ENCODE measurements around the gene METTL1.
"Not testable (repeated sequence)": the region's sequence is repeated elsewhere in the genome, so short reads cannot be mapped to it uniquely, and the experiment has no call there.

Gene METTL1

DNA sequence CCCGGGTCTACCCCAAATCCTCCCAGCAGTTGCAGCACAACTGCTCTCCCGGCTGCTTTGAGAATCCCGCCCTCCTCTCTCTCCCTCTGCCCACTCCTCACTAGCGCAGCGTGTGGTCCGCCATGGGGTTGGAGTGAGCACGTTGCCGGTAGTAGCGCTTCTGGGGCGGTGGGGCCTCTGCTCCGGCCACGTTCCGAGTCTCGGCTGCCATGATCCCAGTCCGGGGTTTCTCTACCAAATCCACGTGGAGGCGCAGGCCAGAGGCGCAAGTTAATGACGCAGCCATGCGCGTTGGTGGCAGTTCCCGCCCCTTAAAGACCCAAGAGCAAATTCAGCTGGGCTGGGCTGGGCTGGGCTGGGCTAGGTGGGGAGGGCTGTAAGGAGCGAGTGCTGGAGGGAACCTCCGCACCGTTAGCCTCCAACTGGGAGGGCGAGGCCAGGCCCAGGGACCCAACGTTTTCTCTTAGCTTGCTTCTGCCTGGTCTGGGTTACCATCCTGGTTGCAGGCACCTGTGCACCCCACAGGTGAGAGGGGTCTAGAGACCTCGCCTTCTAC lies at the start of gene METTL1:
Gene METTL1, minus strand, starts transcription at position 233 of the 556 bp plus-strand sequence. Its CDS starts 22 bp downstream, at position 211.
- peak; percentile 57 to 98 (median 91) for DNase-seq

- DNase-seq, result not testable (repeated sequence)
Observed at GRCh38 chr12:57821015-57821414, 49.1 kb upstream of the METTL1 start.

DNA sequence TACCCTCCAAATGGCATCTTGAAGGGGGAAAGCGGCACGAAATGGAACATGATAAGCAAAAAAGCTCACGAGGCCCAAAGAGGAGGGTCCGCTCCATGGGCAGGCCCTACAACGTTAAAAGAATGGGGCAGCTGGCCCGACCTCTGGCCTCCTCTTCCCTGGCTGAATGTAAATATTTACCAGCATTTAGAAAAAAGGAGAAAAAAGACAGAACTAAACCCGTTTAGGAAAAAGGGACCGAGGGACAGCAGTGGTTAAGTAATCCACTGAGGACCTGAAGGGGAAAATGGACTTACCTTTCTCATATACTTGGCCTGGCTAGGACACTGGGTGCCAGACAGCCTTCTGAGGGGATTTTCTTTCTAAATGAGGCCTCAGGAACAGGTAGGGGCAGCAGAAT lies 48.2 kb upstream of the METTL1 start:
- not testable (repeated sequence) for DNase-seq

DNA sequence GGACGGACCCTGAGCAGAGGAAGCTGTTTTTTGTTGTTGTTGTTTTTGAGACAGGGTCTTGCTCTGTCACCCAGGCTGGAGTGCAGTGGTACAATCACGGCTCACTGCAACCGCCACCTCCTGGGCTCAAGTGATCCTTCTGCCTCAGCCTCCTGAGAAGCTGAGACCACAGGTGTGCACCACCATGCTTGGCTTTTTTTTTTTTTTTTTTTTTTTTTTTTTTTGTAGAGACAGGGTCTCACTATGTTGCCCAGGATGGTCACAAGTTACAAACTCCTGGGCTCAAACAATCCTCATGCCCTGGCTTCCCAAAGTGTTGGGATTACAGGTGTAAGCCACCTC lies 46.1 kb upstream of the METTL1 start:
- not testable (repeated sequence) for DNase-seq

DNA sequence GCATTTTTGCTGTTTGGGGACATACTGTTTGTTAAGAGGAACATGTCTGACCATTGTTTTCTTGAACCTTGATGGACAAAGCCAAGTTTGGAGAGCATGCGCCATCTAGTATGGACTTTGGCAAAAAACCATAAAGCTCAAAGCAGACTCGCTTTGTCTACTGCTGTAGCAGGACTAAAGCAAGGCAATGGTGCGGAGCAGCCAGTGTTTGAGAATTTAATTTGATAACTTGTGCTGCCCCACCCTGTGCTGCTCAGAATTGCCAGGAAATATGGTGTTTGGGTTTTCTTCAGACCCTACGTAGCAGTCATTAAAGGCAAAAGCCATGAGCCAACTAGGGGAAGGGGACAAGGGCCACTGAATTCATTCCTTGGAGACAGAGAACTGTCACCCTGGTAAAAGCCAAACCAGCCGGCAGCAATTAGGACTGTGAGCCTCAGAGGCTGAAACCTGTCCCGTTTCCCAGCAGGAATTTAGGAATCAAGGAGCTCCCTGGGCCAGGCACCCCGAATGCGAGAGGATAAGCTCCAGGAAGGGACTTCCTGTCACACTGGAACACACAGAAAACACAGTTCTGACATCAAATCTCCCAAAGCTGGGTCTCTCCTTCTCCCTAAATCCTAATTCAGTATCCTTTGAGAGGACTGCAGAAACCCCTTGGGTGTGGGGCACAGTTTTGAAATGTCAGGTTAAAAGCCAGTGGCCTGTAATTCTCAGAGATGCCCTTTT lies 45.5 kb upstream of the METTL1 start:
- no peak for DNase-seq

GRCh38 chr12:57816855-57817151 lies 44.9 kb upstream of the METTL1 start:
- DNase-seq, result no peak

DNA sequence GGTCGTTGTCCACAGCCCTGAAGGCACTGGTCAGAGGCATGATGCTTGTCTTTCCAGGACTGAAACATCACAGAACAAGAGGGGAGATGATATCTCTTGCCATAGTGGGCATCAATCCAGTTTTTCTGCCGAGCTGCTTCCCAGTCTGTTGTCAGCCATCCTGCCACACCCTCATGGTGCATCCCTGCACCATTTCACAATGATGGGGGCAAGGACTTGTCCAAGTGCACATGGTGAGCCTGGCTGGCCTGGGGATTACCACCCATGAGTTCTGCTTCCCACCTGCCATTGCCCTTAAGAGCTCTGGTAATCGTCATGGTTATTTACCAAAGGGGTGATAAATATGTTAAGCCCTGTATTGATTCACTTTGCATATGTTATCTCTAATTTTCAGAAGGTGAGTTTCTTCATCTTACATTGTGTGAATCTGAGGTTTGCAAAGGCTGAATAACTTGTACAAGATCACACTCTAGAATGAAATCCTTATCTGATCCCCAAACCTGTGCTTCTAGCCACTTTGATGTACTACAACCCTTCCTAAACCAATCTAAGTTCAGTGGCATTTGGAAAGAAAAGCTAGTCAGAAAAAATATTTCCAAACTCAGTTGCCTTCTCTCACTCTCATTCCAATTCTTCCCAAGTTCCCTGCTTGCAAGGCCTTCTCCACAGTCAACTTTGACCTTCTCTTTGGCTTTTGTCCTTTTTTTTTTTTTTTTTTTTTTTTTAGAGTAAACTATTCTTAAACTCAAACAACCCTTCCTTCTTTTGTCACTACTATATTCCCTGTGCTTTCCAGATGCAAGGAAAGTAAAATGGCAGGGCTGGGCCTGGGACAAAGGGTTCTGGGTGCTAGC lies 44.3 kb upstream of the METTL1 start:
- no peak for DNase-seq

GRCh38 chr12:57815177-57816000 lies 43.5 kb upstream of the METTL1 start:
- no peak for DNase-seq

DNA sequence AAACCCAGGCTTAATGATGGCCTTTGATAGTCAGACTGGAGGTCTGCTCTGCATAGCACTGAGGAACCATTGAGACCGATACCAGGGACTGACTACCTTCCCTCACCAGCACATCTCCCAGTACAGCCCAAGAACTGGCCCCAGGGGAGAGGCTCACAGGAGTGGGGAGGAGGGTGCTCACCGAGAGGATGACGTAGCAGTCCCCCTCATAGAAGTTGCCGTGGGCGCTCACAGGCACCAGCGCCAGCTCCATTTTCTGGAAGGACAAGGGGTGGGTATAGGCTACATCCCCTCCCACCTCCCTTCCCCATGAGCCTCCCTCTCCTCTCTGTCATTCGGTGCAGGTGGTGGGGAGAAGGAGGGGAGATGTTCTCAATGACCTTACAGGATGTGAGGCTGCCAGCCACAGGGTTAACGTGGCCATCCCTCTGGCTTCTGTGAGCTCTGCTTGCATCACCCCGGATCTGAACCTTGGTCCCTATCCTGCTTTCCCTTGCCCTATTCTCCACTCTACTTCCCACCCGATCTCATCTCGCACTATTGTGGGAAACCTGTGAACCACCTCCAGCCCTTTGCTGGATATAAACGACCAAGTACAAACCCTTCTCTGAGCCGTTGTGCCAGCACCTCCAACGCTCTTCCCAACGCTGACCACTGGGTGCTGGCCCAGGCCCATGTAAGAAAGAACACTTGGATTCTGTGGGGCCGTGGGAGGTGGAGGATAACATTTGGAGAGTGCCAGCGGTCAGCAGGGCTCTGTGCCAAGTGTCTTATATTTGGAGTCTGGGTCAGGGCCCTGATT lies 42.3 kb upstream of the METTL1 start:
- no peak for DNase-seq

DNA sequence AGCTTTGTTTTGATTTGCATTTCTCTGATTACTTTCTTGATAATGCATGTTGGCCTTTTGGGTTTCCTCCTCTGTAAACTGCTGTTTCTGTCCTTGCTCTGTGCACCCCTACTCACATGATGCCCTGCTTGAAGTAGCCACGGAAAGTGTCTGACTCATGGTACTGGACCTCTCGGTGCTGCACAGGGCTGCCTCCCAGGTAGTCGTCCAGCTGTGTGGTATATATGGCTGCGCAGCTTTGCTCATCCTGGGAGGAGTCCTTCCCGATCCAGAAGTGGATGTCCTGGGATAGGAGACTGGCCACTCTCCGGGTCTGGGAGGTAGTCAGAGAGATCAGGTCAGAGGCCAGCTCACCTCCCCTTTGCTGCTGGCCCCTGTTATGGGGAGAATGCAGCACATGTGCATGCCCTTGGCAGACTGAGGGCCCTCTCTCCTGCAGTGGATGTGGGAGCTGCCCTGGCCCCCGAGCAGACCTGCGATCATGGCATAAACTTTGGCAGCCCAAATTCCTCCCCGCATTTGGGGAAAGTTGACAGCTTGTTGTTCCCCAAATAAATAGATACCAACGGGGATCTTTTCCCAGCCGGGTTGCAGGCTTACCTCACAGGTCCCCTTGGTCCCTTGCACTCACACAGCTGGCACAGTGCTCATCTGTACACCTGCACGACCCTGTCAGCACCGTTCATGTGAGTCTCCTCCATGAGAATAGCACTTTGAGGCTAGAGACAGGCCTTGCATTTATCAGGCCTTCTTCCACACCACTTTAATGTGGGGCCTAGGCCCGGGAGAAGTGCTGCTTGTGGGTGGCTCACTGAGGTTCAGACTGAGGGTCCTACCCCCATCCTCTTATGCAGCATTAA lies 41.4 kb upstream of the METTL1 start:
- no peak for DNase-seq

DNA sequence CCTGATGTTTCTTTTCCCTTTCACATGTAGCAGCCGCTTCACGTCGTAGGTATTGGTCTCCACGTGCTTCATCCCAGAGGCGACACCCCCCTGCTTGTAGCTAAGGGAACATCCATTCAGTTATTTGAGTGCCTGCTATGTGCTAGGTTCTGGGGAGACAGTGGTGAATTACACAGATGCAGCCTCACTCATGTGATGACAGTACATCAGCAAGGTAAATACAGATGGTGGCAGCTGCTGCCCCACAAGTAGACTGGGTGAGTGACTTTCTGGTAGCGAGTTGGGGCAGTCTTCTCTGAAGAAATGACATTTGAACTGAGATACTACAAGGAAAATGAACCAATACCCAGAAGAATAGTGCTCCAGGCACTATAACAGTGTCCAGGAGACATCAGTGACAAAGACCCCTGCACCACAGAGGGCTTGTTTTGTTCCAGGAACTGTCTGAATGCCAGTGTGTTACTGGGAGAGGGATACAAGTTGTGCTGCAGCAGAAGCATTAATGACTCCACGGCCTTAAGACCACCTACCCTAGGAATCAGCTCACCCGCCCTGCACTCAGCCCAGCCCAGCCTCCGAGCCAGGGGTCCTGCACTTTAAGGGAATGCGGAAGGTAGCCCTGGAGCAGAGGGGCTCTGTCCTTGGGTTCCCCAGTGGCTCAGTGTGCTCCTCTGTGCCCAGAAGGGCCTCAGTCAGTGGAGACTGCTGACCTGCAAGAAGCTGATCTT lies 39.3 kb upstream of the METTL1 start:
- DNase-seq, result no peak

DNA sequence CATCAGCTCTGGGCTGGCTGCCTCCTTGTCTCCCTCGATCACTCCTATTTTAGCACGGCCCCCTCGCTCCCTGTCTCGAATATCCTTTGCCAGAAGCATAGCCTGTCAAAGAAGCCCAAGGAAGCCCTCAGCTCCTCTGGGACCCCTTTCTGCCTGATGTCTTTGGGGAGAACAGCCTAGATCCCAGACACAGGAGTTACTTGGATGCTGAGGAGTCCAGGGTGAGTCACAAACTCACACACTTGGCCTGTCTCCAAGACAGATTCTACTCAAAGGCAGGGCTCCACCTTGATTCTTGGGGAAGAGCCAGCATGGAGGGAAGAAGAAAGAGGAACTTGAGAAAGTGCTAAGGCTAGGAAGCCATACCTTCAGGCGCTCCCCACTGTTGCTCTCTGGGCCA lies 38.5 kb upstream of the METTL1 start:
- DNase-seq, result no peak

GRCh38 chr12:57809425-57809824 lies 37.5 kb upstream of the METTL1 start:
- DNase-seq, result no peak

- DNase-seq, result no peak
Observed at GRCh38 chr12:57808351-57808750, 36.4 kb upstream of the METTL1 start.

- DNase-seq, result no peak
Observed at GRCh38 chr12:57807285-57807684, 35.4 kb upstream of the METTL1 start.

GRCh38 chr12:57806677-57807076 lies 34.8 kb upstream of the METTL1 start:
- no peak for DNase-seq

- DNase-seq, result peak in 20 of 56 donors; percentile 1 to 47 (median 20)
Observed at GRCh38 chr12:57803319-57803893, 31.5 kb upstream of the METTL1 start.

DNA sequence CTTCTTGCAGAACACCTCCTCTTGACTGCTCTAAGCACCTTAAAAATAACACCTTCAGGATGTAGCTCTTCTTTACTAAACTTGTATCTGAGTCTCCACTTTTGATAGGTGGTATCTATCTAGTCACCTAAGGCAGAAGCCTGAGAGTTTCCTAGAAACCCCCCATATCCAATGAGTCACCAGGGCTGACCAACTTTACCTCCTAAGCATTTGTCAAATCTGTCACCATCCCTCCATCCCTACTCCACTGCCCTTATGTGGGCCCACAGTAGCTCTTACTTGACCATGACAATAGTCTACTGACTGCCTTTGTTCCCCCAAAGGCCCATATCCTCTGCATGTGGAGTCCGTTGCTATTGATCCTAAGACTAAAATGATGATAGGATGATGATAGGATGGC lies 30.7 kb upstream of the METTL1 start:
- DNase-seq, result no peak

DNA sequence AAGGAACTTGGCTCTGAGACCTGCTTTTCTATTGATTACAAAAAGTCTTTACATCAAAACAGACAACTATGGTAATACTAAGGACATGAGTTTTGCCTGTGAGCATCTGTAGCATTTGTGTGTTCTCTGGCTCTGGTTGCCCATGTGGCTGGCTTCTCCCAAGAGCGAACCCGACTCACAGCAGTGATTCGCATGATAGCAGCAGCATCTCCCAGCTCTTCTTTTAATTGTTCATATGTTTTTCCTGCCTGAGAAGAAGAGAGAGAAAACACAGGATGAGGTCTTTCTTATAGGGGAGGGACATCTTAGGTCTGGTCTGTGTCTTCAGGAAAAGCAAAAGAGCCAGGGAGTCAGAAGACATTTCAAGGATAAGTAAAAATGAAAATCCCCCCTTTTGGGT lies 29.1 kb upstream of the METTL1 start:
- no peak for DNase-seq

All from nucleus accumbens (tissue), 56 donors.